HL-60 (cell line): ENCODE results near the gene JAK3.

ENCODE experiments used
- DNase-seq, 2 experiments: peaks; one replicate each; pipeline ENCODE4 v3.0.0-alpha.2; 2010 to 2020; ENCODE audit warnings: low read depth in 1 of 2, low spot score in 1 of 2
- H3K27ac ChIP-seq: fragments of 250-450 bp; sonication (Bioruptor Pico); replicated peaks from 2 replicates; pipeline ENCODE4 v1.5.1; 2020; ENCODE audit warnings: mild to moderate bottlenecking, moderate library complexity
- H3K27me3 ChIP-seq: fragments of 250-450 bp; sonication (Bioruptor Pico); 2 replicates; pipeline ENCODE4 v1.5.1; 2021; ENCODE audit warnings: mild to moderate bottlenecking, moderate library complexity; ENCODE audit not compliant: insufficient read depth, poor library complexity, severe bottlenecking
- H3K4me3 ChIP-seq: replicated peaks from 2 replicates; pipeline ENCODE4 v1.5.1; 2011; ENCODE audit warnings: mild to moderate bottlenecking, control low read depth, low read length; ENCODE audit not compliant: insufficient read depth
- GABPA ChIP-seq: IDR thresholded peaks from 2 replicates; pipeline ENCODE4 v1.6.1; 2012; ENCODE audit warnings: low read depth
- POLR2AphosphoS5 ChIP-seq: IDR thresholded peaks from 2 replicates; pipeline ENCODE4 v1.6.1; 2012; ENCODE audit warnings: low read depth
- SPI1 ChIP-seq: IDR thresholded peaks from 2 replicates; pipeline ENCODE4 v1.6.1; 2012; ENCODE audit warnings: low read depth, mild to moderate bottlenecking, borderline replicate concordance
- TF ChIP-seq, protein P1 (sequence below): IDR thresholded peaks from 2 replicates; pipeline ENCODE4 v1.6.1; 2012; ENCODE audit warnings: low read depth; ENCODE audit not compliant: insufficient replicate concordance
- TF ChIP-seq, protein P2 (sequence below): IDR thresholded peaks from one replicate; pipeline ENCODE4 v1.5.1; 2011; ENCODE audit warnings: low read length, control low read depth, inconsistent platforms; ENCODE audit not compliant: insufficient read depth

The JAK3 gene

DNA sequence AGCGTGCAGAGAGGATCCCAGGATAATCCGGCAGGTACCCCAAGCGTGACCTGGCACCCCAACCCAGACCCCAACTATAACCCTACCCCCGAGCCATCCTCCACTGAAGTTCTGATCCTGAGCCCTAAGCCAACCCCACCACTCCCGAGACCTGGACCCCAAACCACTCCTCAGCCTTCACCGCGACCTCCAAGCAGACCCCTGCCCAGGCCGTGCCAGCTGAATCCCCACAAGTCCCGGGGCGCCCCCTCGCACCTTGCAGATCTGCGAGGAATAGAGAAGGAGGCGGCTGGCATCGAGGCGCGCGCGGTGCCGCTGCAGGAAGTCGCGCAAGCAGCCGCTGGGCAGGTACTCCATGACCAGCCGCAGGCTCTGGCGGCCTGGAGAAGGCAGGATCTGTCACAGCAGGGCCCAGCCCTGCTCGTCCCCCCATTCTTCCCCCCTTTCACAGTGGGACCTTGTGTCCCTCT lies 16.3 kb downstream of the JAK3 start:
- no peak overlapping the region for H3K27ac ChIP-seq
- H3K4me3 ChIP-seq: no peak overlapping the region
- no peaks in the 10 kb centered on the region for H3K27me3 ChIP-seq
- TF ChIP-seq GABPA: no peak
- no peak for TF ChIP-seq SPI1
- TF ChIP-seq, protein P1, sequence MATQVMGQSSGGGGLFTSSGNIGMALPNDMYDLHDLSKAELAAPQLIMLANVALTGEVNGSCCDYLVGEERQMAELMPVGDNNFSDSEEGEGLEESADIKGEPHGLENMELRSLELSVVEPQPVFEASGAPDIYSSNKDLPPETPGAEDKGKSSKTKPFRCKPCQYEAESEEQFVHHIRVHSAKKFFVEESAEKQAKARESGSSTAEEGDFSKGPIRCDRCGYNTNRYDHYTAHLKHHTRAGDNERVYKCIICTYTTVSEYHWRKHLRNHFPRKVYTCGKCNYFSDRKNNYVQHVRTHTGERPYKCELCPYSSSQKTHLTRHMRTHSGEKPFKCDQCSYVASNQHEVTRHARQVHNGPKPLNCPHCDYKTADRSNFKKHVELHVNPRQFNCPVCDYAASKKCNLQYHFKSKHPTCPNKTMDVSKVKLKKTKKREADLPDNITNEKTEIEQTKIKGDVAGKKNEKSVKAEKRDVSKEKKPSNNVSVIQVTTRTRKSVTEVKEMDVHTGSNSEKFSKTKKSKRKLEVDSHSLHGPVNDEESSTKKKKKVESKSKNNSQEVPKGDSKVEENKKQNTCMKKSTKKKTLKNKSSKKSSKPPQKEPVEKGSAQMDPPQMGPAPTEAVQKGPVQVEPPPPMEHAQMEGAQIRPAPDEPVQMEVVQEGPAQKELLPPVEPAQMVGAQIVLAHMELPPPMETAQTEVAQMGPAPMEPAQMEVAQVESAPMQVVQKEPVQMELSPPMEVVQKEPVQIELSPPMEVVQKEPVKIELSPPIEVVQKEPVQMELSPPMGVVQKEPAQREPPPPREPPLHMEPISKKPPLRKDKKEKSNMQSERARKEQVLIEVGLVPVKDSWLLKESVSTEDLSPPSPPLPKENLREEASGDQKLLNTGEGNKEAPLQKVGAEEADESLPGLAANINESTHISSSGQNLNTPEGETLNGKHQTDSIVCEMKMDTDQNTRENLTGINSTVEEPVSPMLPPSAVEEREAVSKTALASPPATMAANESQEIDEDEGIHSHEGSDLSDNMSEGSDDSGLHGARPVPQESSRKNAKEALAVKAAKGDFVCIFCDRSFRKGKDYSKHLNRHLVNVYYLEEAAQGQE: no peak
- TF ChIP-seq, protein P2, sequence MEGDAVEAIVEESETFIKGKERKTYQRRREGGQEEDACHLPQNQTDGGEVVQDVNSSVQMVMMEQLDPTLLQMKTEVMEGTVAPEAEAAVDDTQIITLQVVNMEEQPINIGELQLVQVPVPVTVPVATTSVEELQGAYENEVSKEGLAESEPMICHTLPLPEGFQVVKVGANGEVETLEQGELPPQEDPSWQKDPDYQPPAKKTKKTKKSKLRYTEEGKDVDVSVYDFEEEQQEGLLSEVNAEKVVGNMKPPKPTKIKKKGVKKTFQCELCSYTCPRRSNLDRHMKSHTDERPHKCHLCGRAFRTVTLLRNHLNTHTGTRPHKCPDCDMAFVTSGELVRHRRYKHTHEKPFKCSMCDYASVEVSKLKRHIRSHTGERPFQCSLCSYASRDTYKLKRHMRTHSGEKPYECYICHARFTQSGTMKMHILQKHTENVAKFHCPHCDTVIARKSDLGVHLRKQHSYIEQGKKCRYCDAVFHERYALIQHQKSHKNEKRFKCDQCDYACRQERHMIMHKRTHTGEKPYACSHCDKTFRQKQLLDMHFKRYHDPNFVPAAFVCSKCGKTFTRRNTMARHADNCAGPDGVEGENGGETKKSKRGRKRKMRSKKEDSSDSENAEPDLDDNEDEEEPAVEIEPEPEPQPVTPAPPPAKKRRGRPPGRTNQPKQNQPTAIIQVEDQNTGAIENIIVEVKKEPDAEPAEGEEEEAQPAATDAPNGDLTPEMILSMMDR: no peak
- no peak for TF ChIP-seq POLR2AphosphoS5
- DNase-seq: no peak

DNA sequence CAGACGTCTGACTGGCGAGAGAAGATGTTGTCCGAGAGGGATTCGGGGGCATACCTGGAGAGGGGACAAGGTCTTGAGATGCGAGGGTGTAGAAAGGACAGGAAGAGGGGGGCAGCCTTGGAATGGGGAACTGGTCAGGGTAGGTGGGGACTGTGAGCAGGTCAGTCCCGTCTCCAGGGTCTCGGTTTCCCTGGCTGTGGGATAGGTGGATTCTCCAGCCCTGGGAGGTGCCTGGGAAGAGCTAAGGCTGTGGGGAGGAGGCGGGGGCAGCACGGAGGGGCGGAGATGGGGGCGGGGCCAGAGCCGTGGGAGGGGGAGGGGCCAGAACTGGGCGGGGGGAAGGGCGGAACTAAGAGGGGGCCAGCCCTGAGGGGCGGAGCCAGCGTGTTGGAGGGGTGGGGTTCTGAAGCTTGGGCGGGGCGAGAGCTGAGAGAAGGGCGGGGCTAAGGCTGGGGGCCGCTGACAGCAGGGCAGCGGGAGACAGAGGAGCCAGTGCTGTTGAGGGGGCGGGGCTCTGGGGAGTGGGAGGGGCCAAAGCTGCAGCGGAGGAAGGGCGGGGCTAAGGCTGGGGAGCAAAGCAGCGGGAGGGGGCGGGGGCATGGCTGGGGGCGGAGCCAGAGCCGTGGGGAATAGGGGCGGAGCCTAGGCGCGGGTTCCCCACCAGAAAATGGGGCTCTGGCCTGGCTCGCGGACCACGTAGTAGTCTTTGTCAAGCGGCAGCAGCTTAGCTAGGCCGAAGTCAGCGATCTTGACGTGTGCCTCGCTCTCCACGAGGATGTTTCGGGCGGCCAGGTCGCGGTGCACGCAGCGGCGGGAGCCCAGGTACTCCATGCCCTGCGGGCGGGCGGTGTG lies 17.0 kb downstream of the JAK3 start:
- Histone ChIP-seq H3K27ac (no peak overlapping the region), H3K4me3 (no peak overlapping the region), H3K27me3 (no peaks in the 10 kb centered on the region)
- no peak for DNase-seq
- TF ChIP-seq, protein P1: no peak
- no peak for TF ChIP-seq POLR2AphosphoS5
- TF ChIP-seq GABPA: no peak
- TF ChIP-seq, protein P2: no peak
- TF ChIP-seq SPI1: no peak

DNA sequence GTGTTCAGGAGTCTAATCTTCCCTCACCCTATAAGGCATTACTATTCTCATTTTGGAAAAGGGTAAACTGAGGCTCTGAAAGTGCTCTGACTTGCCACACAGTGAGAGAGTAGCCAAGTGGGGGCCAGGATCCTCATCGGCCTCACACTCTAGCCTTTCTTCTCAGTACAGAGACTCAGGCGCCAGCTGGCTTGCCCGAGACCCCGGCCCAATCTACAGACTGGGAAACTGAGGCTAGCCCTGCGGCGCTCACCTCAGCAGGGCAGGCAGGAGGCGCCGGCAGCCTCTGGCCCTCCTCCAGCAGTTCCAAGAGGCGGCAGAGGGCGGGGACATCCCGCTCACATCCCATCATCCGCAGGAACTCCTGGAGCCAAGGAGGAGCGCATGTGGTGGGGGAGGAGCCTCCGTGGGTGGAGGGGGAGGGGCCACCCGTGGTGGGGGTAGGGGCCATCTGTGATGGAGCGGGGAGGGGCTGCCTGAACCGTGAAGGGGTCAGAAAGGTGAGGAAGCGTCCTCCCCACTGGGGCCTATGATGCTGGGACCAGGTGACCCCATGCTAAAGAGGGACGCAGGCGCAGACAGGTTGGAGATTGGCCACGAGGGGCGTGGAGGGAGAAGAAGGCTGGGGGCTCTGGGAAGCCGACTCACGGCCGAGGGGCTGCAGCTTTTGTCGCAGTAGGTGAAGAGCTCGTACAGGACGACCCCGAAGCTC lies 17.8 kb downstream of the JAK3 start:
- TF ChIP-seq GABPA: no peak
- TF ChIP-seq SPI1: no peak
- TF ChIP-seq, protein P1: no peak
- no peak for TF ChIP-seq POLR2AphosphoS5
- no peak for DNase-seq
- Histone ChIP-seq H3K4me3 (no peak overlapping the region), H3K27me3 (no peaks in the 10 kb centered on the region), H3K27ac (no peak overlapping the region)
